Measurements from ENCODE around the gene GRIN3A.
"Not testable (repeated sequence)": the region's sequence is repeated elsewhere in the genome, so short reads cannot be mapped to it uniquely, and the experiment has no call there.

Gene GRIN3A

GRCh38 chr9:101632611-101633010 is 105.8 kb downstream of the GRIN3A start:
- no peak for ATAC-seq
- DNase-seq: no peak

- DNase-seq: no peak
- ATAC-seq: no peak
Observed at GRCh38 chr9:101631892-101632291, 106.6 kb downstream of the GRIN3A start.

GRCh38 chr9:101629636-101630035 is 108.8 kb downstream of the GRIN3A start:
- DNase-seq (no peak), ATAC-seq (no peak)

- DNase-seq: no peak
- no peak for ATAC-seq
Observed at GRCh38 chr9:101628173-101628572, 110.3 kb downstream of the GRIN3A start.

GRCh38 chr9:101626295-101626694 is 112.2 kb downstream of the GRIN3A start:
- DNase-seq (no peak), ATAC-seq (no peak)

GRCh38 chr9:101625876-101626275 is 112.6 kb downstream of the GRIN3A start:
- no peak for ATAC-seq
- no peak for DNase-seq

- ATAC-seq: no peak
- DNase-seq: no peak
Observed at GRCh38 chr9:101620452-101620851, 118.0 kb downstream of the GRIN3A start.

GRCh38 chr9:101618698-101619097 is 119.7 kb downstream of the GRIN3A start:
- no peak for ATAC-seq
- DNase-seq: no peak

- DNase-seq (no peak), ATAC-seq (no peak)
Observed at GRCh38 chr9:101605547-101605946, 132.9 kb downstream of the GRIN3A start.

GRCh38 chr9:101604296-101604695 is 134.2 kb downstream of the GRIN3A start:
- DNase-seq (no peak), ATAC-seq (no peak)

- no peak for DNase-seq
Observed at GRCh38 chr9:101601904-101602765, 136.3 kb downstream of the GRIN3A start.

GRCh38 chr9:101594796-101595195 is 143.7 kb downstream of the GRIN3A start, which contains the start of gene PPP3R2:
Gene PPP3R2, minus strand, starts transcription at chr9:101594969. Its CDS starts 48 bp downstream, at chr9:101594921.
- DNase-seq: no peak
- no peak for ATAC-seq

More at GRCh38 chr9:101601904-101602765, 136.3 kb downstream of the GRIN3A start:
- peak; percentile 36 for ATAC-seq

- DNase-seq (no peak), ATAC-seq (no peak)
Observed at GRCh38 chr9:101593345-101593744, 145.1 kb downstream of the GRIN3A start.

- ATAC-seq (no peak), DNase-seq (no peak)
Observed at GRCh38 chr9:101592788-101593187, 145.7 kb downstream of the GRIN3A start.

- ATAC-seq (no peak), DNase-seq (no peak)
Observed at GRCh38 chr9:101591787-101592446, 146.5 kb downstream of the GRIN3A start.

GRCh38 chr9:101590901-101591300 is 147.5 kb downstream of the GRIN3A start:
- no peak for ATAC-seq
- DNase-seq: no peak

- not testable (repeated sequence) for ATAC-seq, DNase-seq
Observed at GRCh38 chr9:101590074-101590473, 148.4 kb downstream of the GRIN3A start.

- DNase-seq (no peak), ATAC-seq (no peak)
Observed at GRCh38 chr9:101587332-101588043, 151.0 kb downstream of the GRIN3A start.

- ATAC-seq: peak; percentile 84
- no peak for DNase-seq
Observed at GRCh38 chr9:101586651-101587050, 151.8 kb downstream of the GRIN3A start.

GRCh38 chr9:101585740-101586139 is 152.7 kb downstream of the GRIN3A start:
- DNase-seq (no peak), ATAC-seq (no peak)

GRCh38 chr9:101582553-101582952 is 155.9 kb downstream of the GRIN3A start:
- DNase-seq: no peak
- ATAC-seq: no peak

GRCh38 chr9:101579711-101580545 is 158.5 kb downstream of the GRIN3A start:
- no peak for DNase-seq
- ATAC-seq: no peak

All from stimulated activated naive CD8-positive, alpha-beta T cell treated with anti-CD3 and anti-CD28 coated beads, Interleukin-15, Interleukin-2, amounts not matched to agents 100 U/mL and 50 U/mL, for 24 hours (primary cell).